Germinal center (tissue), 1 donor: ENCODE measurements around the gene ZDHHC14.
A peak's percentile ranks its signal among the peaks of the same experiment; 100 is the strongest.
"Not testable (repeated sequence)": the region's sequence is repeated elsewhere in the genome, so short reads cannot be mapped to it uniquely, and the experiment has no call there.

ENCODE experiments used
- DNase-seq: peaks from one replicate; pipeline ENCODE4 v3.0.0; 2012; ENCODE audit warnings: mixed read lengths, low spot score

Gene ZDHHC14

DNA sequence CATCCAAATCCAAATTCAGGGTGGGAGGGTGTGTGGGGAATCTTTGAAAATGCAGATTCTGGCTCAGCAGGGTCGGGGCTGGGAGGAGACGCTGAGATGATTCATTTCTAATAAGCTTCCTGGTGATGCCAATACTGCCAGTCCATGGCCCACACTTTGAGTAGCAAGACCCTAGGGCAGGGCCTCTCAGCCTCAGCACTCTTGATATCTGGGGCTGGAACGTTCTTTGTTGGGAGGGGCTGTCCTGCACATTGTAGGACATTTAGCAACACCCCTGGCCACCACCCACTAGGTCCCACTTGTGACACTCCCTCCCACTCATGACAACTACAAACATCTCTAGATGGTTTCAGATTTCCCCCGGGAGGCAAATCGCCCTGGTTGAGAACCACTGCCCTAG lies 191.0 kb downstream of the ZDHHC14 start:
- no peak for DNase-seq

- no peak for DNase-seq
Observed at GRCh38 chr6:157574851-157575424, 193.9 kb downstream of the ZDHHC14 start.

DNA sequence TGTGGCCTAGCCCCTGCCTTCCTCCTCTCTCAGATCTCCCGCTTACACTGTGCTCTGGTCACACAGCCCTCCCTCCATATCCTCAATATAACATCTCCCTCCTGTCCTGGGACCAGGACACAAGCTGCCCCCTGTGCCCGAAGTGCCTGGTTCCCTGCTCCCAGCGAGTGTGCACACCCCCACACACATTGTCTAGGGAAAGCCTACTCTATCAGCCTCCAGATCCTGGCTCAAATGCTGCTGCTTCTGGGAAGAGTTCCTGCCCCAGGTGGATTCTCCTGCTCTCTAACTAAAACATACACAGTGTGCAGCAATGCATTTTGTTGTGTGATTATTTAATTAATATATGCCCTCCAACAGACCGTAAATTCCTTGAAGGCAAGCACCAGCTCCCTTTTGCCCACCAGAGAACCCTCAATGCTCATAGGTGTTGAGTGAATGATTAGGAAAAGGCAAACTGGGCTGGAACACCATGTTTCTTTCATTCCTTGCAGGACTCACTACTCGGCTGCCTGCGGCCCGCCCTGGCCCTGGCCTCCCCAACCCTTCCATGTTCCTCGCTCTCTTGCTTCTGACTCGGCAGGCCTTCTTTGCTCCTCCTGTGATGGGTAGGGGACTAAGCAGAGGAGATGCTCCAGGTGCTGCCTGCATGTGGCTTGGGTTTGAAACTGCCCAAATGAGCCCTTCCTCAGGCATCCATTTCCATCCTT lies 194.6 kb downstream of the ZDHHC14 start:
- DNase-seq = no peak

DNA sequence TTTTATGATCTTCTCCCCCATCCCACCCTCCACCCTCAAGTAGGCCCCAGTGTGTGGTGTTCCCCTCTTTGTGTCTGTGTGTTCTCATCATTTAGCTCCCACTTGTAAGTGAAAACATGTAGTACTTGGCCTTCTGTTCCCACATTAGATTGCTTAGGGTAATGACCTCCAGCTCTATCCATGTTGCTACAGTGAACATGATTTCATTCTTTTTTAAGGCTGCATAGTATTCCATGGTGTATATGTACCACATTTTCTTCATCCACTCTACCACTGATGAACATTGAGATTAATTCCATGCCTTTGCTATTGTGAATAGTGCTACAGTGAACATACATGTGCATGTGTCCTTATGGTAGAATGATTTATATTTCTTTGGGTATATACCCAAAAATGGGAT lies 196.0 kb downstream of the ZDHHC14 start:
- not testable (repeated sequence) for DNase-seq

GRCh38 chr6:157578527-157578926 lies 197.5 kb downstream of the ZDHHC14 start:
- DNase-seq = not testable (repeated sequence)

DNA sequence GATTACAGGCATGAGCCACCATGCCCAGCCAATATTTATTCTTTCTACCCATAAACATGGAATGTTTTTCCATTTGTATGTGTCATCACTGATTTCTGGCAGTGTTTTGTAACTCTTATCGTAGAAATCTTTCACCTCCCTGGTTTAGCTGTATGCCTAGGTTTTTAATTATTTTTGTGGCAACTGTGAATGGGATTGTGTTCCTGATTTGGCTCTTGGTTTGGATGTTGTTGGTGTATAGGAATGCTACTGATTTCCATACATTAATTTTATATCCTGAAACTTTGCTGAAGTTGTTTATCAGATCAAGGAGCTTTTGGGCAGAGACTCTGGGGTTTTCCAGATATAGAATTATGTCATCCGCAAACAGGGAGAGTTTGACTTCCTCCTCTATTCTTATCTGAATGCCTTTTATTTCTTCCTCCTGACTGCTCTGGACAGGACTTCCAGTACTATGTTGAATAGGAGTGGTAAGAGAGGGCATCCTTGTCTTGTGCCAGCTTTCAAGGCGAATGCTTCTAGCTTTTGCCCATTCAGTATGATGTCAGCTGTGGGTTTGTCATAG lies 198.6 kb downstream of the ZDHHC14 start:
- DNase-seq = no peak

GRCh38 chr6:157584036-157584435 lies 203.0 kb downstream of the ZDHHC14 start:
- no peak for DNase-seq

GRCh38 chr6:157585274-157586087 lies 204.5 kb downstream of the ZDHHC14 start:
- no peak for DNase-seq

- no peak for DNase-seq
Observed at GRCh38 chr6:157586088-157586414, 205.1 kb downstream of the ZDHHC14 start.

DNA sequence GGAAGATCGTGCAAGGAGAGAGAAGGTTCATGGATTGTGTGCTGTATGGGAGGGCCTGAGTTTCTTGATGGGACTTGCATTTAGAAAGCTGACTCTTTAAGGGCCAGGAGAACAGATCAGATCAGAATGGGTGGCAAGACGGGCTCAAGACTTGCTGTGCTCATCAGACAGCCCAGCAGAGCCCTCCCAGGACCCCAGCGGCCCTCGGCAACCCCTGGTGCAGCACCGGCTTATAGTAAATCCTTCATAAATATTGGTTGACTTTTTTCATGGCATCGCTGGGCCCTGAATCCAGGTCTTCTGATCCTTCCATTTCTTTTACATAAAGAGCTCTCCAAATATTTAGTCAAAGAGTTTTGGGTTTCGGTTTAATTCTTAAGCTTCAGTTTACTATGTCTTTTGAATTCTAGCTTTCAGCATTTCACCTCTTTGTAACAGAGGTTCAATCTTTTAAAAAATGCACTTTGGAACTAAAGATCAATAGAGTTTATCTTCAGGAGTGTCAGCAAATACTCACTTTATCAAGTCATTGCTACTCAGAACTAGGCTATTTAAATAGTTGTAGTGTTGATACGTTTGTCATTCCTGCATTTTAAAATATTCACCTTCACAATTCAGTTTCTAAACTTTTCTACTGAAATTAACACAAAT lies 205.6 kb downstream of the ZDHHC14 start:
- no peak for DNase-seq

- no peak for DNase-seq
Observed at GRCh38 chr6:157587127-157587926, 206.3 kb downstream of the ZDHHC14 start.

GRCh38 chr6:157590654-157591053 lies 209.7 kb downstream of the ZDHHC14 start:
- not testable (repeated sequence) for DNase-seq

DNA sequence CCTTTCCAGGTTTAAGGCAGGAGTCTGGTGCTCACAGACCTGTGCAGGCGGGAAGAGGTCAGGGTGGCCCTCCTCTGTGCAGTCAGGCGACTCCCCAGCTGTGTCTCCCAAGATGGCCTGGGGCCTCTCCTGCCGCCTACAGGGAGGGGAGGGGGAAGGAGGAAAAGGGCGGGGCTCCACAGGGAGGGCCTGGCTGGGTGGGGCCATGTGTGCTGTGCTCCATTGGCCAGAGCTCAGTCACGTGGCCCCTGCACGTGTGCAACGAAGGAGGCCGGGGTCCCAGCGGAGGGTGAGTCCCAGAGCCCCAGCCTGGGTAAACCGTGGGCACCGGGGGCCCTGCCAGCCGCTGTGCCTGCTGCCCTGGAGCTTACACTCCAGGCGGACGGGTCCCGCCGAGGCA lies 211.6 kb downstream of the ZDHHC14 start:
- DNase-seq = peak; percentile 56

DNA sequence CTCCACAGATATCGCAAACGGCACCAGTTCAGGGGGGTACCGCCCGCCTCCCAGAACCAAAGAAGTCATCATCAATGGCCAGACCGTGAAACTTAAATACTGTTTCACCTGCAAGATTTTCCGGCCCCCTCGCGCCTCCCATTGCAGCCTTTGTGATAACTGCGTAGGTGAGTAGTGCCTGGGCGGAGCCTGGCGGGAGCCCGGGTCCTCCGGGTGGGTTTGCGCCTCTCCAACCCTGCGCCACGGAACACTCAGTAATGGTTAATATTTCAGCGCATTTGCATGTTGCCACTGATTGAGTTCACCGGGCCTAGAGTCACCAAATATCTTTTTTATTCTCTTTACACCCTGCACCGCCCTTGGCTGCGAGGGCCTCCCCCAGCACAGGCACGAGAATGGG lies 212.0 kb downstream of the ZDHHC14 start:
- no peak for DNase-seq

GRCh38 chr6:157593596-157593995 lies 212.6 kb downstream of the ZDHHC14 start:
- no peak for DNase-seq

DNA sequence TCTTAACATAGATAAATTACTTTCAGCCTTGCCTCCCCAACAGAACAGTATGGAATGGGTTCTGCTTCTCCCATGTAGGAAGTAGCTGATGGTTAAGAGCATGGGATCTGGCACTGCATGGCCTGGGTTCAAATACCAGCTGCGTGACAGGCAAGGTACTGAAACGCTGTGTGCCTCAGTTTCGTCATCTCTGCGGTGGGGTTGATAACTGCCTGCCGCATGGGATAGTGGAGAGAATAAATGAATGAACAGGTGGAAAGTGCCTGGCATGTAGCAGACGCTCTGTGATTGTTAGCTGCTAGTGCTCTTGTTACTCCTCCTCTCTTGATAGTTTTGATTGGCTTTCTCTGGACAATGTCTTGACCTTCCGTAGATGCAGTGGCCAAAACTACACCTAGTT lies 213.3 kb downstream of the ZDHHC14 start:
- no peak for DNase-seq

GRCh38 chr6:157595768-157596167 lies 214.8 kb downstream of the ZDHHC14 start:
- no peak for DNase-seq

DNA sequence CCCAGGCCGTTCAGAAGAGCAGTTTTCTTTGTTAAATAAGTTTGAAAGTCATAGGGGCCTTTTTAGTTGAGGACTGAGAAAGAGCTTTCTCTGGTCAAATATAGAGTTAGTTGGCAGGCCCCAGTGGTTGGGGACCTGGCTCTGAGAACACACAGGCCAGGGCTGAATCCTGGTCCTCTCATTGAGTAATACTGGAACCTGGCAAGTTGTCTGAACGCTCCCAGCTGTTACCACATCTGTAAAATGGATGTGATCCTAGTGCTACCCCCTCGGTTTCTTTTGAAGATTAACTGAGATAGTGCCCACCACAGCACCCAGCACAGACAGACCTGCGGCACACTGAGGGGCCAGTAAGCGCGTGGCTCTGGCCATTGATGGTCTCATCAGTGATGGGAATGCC lies 215.5 kb downstream of the ZDHHC14 start:
- DNase-seq = no peak

DNA sequence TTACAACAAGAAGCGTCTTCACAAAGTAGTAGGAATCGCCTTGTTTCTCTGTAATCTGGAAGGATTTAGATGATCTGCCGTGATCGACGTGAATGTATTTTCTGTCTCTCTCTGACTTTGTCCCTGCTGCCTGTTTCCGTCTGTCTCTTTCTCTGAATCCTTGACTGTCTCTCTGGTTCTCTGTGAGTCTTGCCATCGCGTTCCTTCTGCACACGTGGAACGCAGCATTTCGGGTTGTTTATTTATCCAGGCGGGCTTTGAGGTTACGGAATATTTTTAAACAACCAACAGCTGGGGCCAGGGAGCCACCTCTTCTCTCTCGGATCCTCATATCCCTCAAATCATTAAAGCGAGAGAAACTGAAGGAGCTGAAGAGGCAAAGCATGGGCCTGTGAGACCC lies 215.9 kb downstream of the ZDHHC14 start:
- DNase-seq = no peak

DNA sequence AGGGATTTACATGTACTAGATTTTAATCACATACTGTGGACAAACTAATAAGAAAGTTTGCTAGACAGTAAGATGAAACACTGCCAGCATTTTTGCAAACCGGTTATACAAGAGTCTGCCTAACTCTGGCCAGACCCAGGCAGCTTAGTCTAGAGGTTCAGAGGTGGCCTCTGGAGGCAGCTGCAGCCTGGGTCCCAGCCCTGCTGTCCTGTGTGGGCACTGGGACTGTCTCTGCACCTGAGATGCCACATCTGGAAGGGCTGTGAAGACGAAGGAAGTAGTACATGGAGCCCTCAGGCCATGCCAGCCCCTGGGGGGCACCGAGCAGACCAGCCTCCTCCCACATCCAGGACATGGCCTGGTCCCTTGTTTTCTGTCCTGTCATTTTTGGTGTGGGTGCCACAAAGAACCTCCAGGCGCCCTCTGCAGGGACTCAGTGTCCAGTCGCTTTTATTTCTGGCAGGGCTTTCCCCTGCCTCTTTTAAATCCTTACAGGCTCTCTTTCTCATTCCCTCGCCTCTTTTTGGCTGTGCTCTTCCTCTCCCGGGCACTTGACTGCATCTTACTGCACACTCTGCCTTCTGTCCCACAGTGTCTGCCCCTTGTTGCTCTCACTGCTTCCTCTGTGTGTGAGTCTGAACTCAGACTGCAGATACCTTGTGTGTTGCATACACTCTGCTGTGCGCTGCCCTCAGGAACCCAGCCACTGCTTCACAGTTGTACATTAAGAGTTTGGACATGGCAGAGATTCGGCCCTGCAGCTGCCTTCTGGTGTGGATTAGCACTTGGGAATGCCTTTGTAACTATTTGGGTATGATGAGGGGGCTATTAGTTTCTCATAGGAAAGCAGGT lies 216.7 kb downstream of the ZDHHC14 start:
- no peak for DNase-seq

GRCh38 chr6:157599191-157599590 lies 218.2 kb downstream of the ZDHHC14 start:
- no peak for DNase-seq
